ENCODE results near the gene XKR3.
"Not testable (repeated sequence)": the region's sequence is repeated elsewhere in the genome, so short reads cannot be mapped to it uniquely, and the experiment has no call there.

XKR3 gene

GRCh38 chr22:16824716-16825687 is at the start of gene XKR3:
Gene XKR3 (minus strand): TSS chr22:16825411. CDS start chr22:16808073, 17,338 bp downstream.
- DNase-seq (ENCODE audit: low spot score) = peak; percentile 50

- DNase-seq (ENCODE audit: low spot score) = not testable (repeated sequence)
These were observed 44.4 kb upstream of the XKR3 start for GRCh38 chr22:16869640-16870039.

- peak; percentile 19 for DNase-seq (ENCODE audit: low spot score)
These were observed 41.0 kb upstream of the XKR3 start for GRCh38 chr22:16866167-16866566.

GRCh38 chr22:16856851-16857250 is 31.6 kb upstream of the XKR3 start:
- DNase-seq (ENCODE audit: low spot score) = not testable (repeated sequence)

GRCh38 chr22:16854631-16855030 is 29.4 kb upstream of the XKR3 start:
- DNase-seq (ENCODE audit: low spot score) = no peak

- DNase-seq (ENCODE audit: low spot score) = peak; percentile 24
These were observed 26.2 kb upstream of the XKR3 start for GRCh38 chr22:16851268-16851996.

GRCh38 chr22:16847271-16847670 is 22.1 kb upstream of the XKR3 start:
- DNase-seq (ENCODE audit: low spot score) = no peak

- no peak for DNase-seq (ENCODE audit: low spot score)
These were observed 20.7 kb upstream of the XKR3 start for GRCh38 chr22:16845881-16846280.

GRCh38 chr22:16845465-16845864 is 20.3 kb upstream of the XKR3 start:
- DNase-seq (ENCODE audit: low spot score) = no peak

- DNase-seq (ENCODE audit: low spot score) = no peak
These were observed 19.3 kb upstream of the XKR3 start for GRCh38 chr22:16844529-16844928.

- no peak for DNase-seq (ENCODE audit: low spot score)
These were observed 12.9 kb upstream of the XKR3 start for GRCh38 chr22:16838073-16838472.

GRCh38 chr22:16834971-16835370 is 9.8 kb upstream of the XKR3 start:
- no peak for DNase-seq (ENCODE audit: low spot score)

- no peak for DNase-seq (ENCODE audit: low spot score)
These were observed 6.0 kb upstream of the XKR3 start for GRCh38 chr22:16831257-16831656.

GRCh38 chr22:16829985-16830384 is 4.8 kb upstream of the XKR3 start:
- DNase-seq (ENCODE audit: low spot score) = no peak

- no peak for DNase-seq (ENCODE audit: low spot score)
These were observed 3.7 kb upstream of the XKR3 start for GRCh38 chr22:16828876-16829275.

- no peak for DNase-seq (ENCODE audit: low spot score)
These were observed 2.3 kb upstream of the XKR3 start for GRCh38 chr22:16827506-16827905.

- no peak for DNase-seq (ENCODE audit: low spot score)
These were observed 6.0 kb downstream of the XKR3 start for GRCh38 chr22:16819249-16819648.

GRCh38 chr22:16818538-16818937 is 6.7 kb downstream of the XKR3 start:
- no peak for DNase-seq (ENCODE audit: low spot score)

- no peak for DNase-seq (ENCODE audit: low spot score)
These were observed 10.1 kb downstream of the XKR3 start for GRCh38 chr22:16815073-16815472.

GRCh38 chr22:16810188-16810802 is 14.9 kb downstream of the XKR3 start:
- DNase-seq (ENCODE audit: low spot score) = no peak

GRCh38 chr22:16808744-16809143 is 16.5 kb downstream of the XKR3 start:
- no peak for DNase-seq (ENCODE audit: low spot score)

- DNase-seq (ENCODE audit: low spot score) = no peak
These were observed 18.1 kb downstream of the XKR3 start for GRCh38 chr22:16807109-16807508.

- no peak for DNase-seq (ENCODE audit: low spot score)
These were observed 18.8 kb downstream of the XKR3 start for GRCh38 chr22:16806401-16806800.

Measured in RKO (cell line).